NCI-H345 treated with DMSO at 0.1 percent for 48 hours (cell line): ENCODE measurements around the gene DYNLT3.

Source experiments
- DNase-seq: peaks from one replicate; lab custom pipeline; 2025; ENCODE audit not compliant: unreplicated experiment; lab: John Stamatoyannopoulos, UW

DYNLT3 gene

GRCh38 chrX:37846141-37846540, 1.2 kb downstream of the DYNLT3 start:
- no peak for DNase-seq

GRCh38 chrX:37844622-37845021, 2.7 kb downstream of the DYNLT3 start:
- DNase-seq: no peak

GRCh38 chrX:37840931-37841330, 6.4 kb downstream of the DYNLT3 start:
- no peak for DNase-seq

GRCh38 chrX:37834937-37835336, 12.4 kb downstream of the DYNLT3 start:
- no peak for DNase-seq

- DNase-seq: no peak
Measured at GRCh38 chrX:37830371-37830770, 17.0 kb downstream of the DYNLT3 start.

GRCh38 chrX:37829721-37830120, 17.6 kb downstream of the DYNLT3 start:
- DNase-seq: no peak

GRCh38 chrX:37825215-37825842, 22.0 kb downstream of the DYNLT3 start:
- peak; percentile 33 for DNase-seq

GRCh38 chrX:37824491-37825214, 22.7 kb downstream of the DYNLT3 start:
- peak; percentile 34 for DNase-seq

GRCh38 chrX:37820646-37821045, 26.7 kb downstream of the DYNLT3 start:
- no peak for DNase-seq

GRCh38 chrX:37818031-37818430, 29.3 kb downstream of the DYNLT3 start:
- DNase-seq: no peak

GRCh38 chrX:37817579-37817978, 29.8 kb downstream of the DYNLT3 start:
- DNase-seq: no peak

GRCh38 chrX:37817176-37817575, 30.2 kb downstream of the DYNLT3 start:
- DNase-seq: no peak

GRCh38 chrX:37816766-37817165, 30.6 kb downstream of the DYNLT3 start:
- DNase-seq: no peak

GRCh38 chrX:37815366-37815765, 32.0 kb downstream of the DYNLT3 start:
- no peak for DNase-seq

GRCh38 chrX:37813570-37813969, 33.8 kb downstream of the DYNLT3 start:
- DNase-seq: no peak

GRCh38 chrX:37812110-37812509, 35.3 kb downstream of the DYNLT3 start:
- no peak for DNase-seq

GRCh38 chrX:37809970-37810369, 37.4 kb downstream of the DYNLT3 start:
- DNase-seq: no peak

GRCh38 chrX:37803057-37803456, 44.3 kb downstream of the DYNLT3 start:
- DNase-seq: no peak

- DNase-seq: no peak
Measured at GRCh38 chrX:37802028-37802427, 45.3 kb downstream of the DYNLT3 start.

GRCh38 chrX:37800717-37801116, 46.7 kb downstream of the DYNLT3 start:
- DNase-seq: no peak

GRCh38 chrX:37799936-37800335, 47.4 kb downstream of the DYNLT3 start:
- DNase-seq: no peak

- DNase-seq: no peak
Measured at GRCh38 chrX:37796805-37797204, 50.6 kb downstream of the DYNLT3 start.

- no peak for DNase-seq
Measured at GRCh38 chrX:37796310-37796709, 51.1 kb downstream of the DYNLT3 start.
